ENCODE results near the gene TCFL5. TPM values are rescaled to one million over a fixed set of nuclear protein-coding genes. Genes with fewer than 3 reads are reported as not detected.

The TCFL5 gene
- total RNA-seq, 1 experiment from 2014 or later: 10.8 TPM

GRCh38 chr20:62817975-62818591 is 43.5 kb downstream of the TCFL5 start:
- ChIA-PET CTCF (interaction anchor here (0.6 to 4.8 kb wide), 3 partner anchors 10 to 517 kb away, joined by 3 to 25 read pairs (median 3); no protein-coding TSS in a partner anchor), POLR2A (interaction anchor here (1.1 to 1.2 kb wide), 2 partner anchors 20 to 22 kb away, joined by 3 read pairs; partner anchors contain the start of gene MRGBP)
- no peaks in the 10 kb centered on the region for H3K9me3 Mint-ChIP-seq (ENCODE audit: unreplicated experiment)
- H3K27me3 Mint-ChIP-seq (ENCODE audit: insufficient read depth, unreplicated experiment): no peaks in the 10 kb centered on the region
- BruUV-seq (replicated peaks): no TSS peak
- no peak for DNase-seq (ENCODE audit: unreplicated experiment)
- peaks cover 7% of the 10 kb centered on the region for H3K4me1 Mint-ChIP-seq (ENCODE audit: insufficient read depth, unreplicated experiment)
- intact Hi-C loops (cut with micrococcal nuclease): no loop called here
- TF ChIP-seq CTCF (IDR thresholded peaks at IDR 0.05; ENCODE audit: unreplicated experiment): no peak
- no peak overlapping the region for H3K27ac Mint-ChIP-seq (ENCODE audit: low read depth, unreplicated experiment)
- H3K4me3 Mint-ChIP-seq (ENCODE audit: unreplicated experiment): no peak overlapping the region
- peaks cover under 1% of the 10 kb centered on the region for H3K36me3 Mint-ChIP-seq (ENCODE audit: insufficient read depth, unreplicated experiment)

GRCh38 chr20:62816884-62817873 is 44.4 kb downstream of the TCFL5 start, which contains the start of gene COL9A3:
COL9A3 (plus strand) TSS chr20:62817050; CDS start chr20:62817065, 15 bp downstream.
- peaks cover 9% of the 10 kb centered on the region for H3K36me3 Mint-ChIP-seq (ENCODE audit: insufficient read depth, unreplicated experiment)
- no peak within 1 kb of the TSS for H3K4me3 Mint-ChIP-seq (ENCODE audit: unreplicated experiment)
- POLR2A ChIA-PET: interaction anchor here (1.1 to 1.8 kb wide), 3 partner anchors 15 to 21 kb away, joined by 3 to 7 read pairs (median 3); partner anchors contain the start of gene MRGBP
- intact Hi-C loops (cut with micrococcal nuclease): no loop called here
- CTCF ChIA-PET: interaction anchor here (0.6 to 4.8 kb wide), 2 partner anchors 9 to 114 kb away, joined by 3 to 25 read pairs; no protein-coding TSS in a partner anchor
- no peaks in the 10 kb centered on the region for H3K9me3 Mint-ChIP-seq (ENCODE audit: unreplicated experiment)
- no peak for DNase-seq (ENCODE audit: unreplicated experiment)
- H3K27ac Mint-ChIP-seq (ENCODE audit: low read depth, unreplicated experiment): no peak within 1 kb of the TSS
- peaks cover 7% of the 10 kb centered on the region for H3K4me1 Mint-ChIP-seq (ENCODE audit: insufficient read depth, unreplicated experiment)
- no peaks in the 10 kb centered on the region for H3K27me3 Mint-ChIP-seq (ENCODE audit: insufficient read depth, unreplicated experiment)
- TF ChIP-seq CTCF (IDR thresholded peaks at IDR 0.05; ENCODE audit: unreplicated experiment): no peak
- no TSS peak for BruUV-seq (replicated peaks)

GRCh38 chr20:62816031-62816883 is 45.4 kb downstream of the TCFL5 start:
- intact Hi-C loops (cut with micrococcal nuclease): no loop called here
- Mint-ChIP-seq H3K4me1 (ENCODE audit: insufficient read depth, unreplicated experiment) (peaks cover 7% of the 10 kb centered on the region), H3K4me3 (ENCODE audit: unreplicated experiment) (no peak overlapping the region), H3K36me3 (ENCODE audit: insufficient read depth, unreplicated experiment) (peaks cover 15% of the 10 kb centered on the region), H3K27me3 (ENCODE audit: insufficient read depth, unreplicated experiment) (no peaks in the 10 kb centered on the region), H3K9me3 (ENCODE audit: unreplicated experiment) (no peaks in the 10 kb centered on the region), H3K27ac (ENCODE audit: low read depth, unreplicated experiment) (no peak overlapping the region)
- BruUV-seq (replicated peaks): no TSS peak
- no peak for TF ChIP-seq CTCF (IDR thresholded peaks at IDR 0.05; ENCODE audit: unreplicated experiment)
- POLR2A ChIA-PET: interaction anchor here (0.6 to 1.8 kb wide), 2 partner anchors 16 to 23 kb away, joined by 5 to 7 read pairs; no protein-coding TSS in a partner anchor
- no peak for DNase-seq (ENCODE audit: unreplicated experiment)
- CTCF ChIA-PET: interaction anchor here (1.7 to 4.8 kb wide), 2 partner anchors 8 to 11 kb away, joined by 5 to 25 read pairs; no protein-coding TSS in a partner anchor

Measured in MCF 10A (cell line).